ENCODE measurements around the gene CTAG2.
A peak's percentile ranks its signal among the peaks of the same experiment; 100 is the strongest.
"Not testable (repeated sequence)": the region's sequence is repeated elsewhere in the genome, so short reads cannot be mapped to it uniquely, and the experiment has no call there.

CTAG2 gene

GRCh38 chrX:154645745-154646378, 7.5 kb downstream of the CTAG2 start:
- DNase-seq: not testable (repeated sequence)

- not testable (repeated sequence) for DNase-seq
Measured at GRCh38 chrX:154643708-154644107, 9.7 kb downstream of the CTAG2 start.

- DNase-seq: not testable (repeated sequence)
Measured at GRCh38 chrX:154641740-154642139, 11.6 kb downstream of the CTAG2 start.

GRCh38 chrX:154633661-154634060, 19.7 kb downstream of the CTAG2 start:
- not testable (repeated sequence) for DNase-seq

GRCh38 chrX:154630949-154631348, 22.4 kb downstream of the CTAG2 start:
- not testable (repeated sequence) for DNase-seq

- DNase-seq: not testable (repeated sequence)
Measured at GRCh38 chrX:154628960-154629359, 24.4 kb downstream of the CTAG2 start.

GRCh38 chrX:154620767-154621414, 32.5 kb downstream of the CTAG2 start:
- DNase-seq: not testable (repeated sequence)

GRCh38 chrX:154619182-154619581, 34.2 kb downstream of the CTAG2 start, which contains the start of gene CTAG1B:
TSS of gene CTAG1B (minus strand) at chrX:154619282. CDS start at chrX:154619218, 64 bp downstream.
- DNase-seq: not testable (repeated sequence)

- not testable (repeated sequence) for DNase-seq
Measured at GRCh38 chrX:154613586-154613985, 39.8 kb downstream of the CTAG2 start.

- DNase-seq: not testable (repeated sequence)
Measured at GRCh38 chrX:154611146-154611545, 42.2 kb downstream of the CTAG2 start.

- DNase-seq: not testable (repeated sequence)
Measured at GRCh38 chrX:154608823-154609222, 44.6 kb downstream of the CTAG2 start.

GRCh38 chrX:154607976-154608375, 45.4 kb downstream of the CTAG2 start:
- not testable (repeated sequence) for DNase-seq

GRCh38 chrX:154607370-154607769, 46.0 kb downstream of the CTAG2 start:
- no peak for DNase-seq

- DNase-seq: no peak
Measured at GRCh38 chrX:154605566-154605965, 47.8 kb downstream of the CTAG2 start.

- DNase-seq: peak in 1 of 2 donors; percentile 71
Measured at GRCh38 chrX:154603438-154604430, 49.6 kb downstream of the CTAG2 start.

GRCh38 chrX:154602766-154603437, 50.5 kb downstream of the CTAG2 start:
- no peak for DNase-seq

GRCh38 chrX:154602226-154602625, 51.2 kb downstream of the CTAG2 start:
- no peak for DNase-seq

Data from bone marrow (tissue), 2 donors.